ENCODE measurements around the gene NFIC. TPM values are rescaled to one million over a fixed set of nuclear protein-coding genes. Genes with fewer than 3 reads are reported as not detected.

The NFIC gene
- total RNA-seq, 2 donors from 2014 or later: 144 to 173 TPM

DNA sequence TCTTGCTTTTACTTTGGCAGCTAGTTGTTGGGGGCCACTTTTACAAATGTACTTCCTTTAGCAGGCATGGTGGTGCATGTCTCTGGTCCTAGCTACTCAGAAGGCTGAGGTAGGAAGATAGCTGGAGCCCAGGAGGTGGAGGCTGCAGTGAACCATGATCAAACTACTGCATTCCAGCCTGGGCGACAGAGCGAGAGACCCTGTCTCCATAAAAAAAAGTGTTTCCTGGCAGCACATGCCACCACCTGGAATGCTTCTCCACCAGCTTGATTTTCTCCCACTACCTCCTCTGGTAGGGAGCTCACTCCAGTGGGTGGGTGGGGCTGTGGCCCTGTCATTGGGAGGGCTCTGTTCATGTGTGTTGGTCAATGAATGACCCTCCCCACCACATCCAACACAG, 152.3 kb downstream of the NFIC start:
- no peak for DNase-seq
- intact Hi-C loops (cut with DNase I): no loop called here
- no peak for ATAC-seq

Other genes with a start within 250 kb of the NFIC start
- 1 to 10 TPM; 4.3 to 6.1 TPM for gene GNA15, start 230.6 kb upstream of the NFIC start, total RNA-seq
- gene S1PR4, start 187.8 kb upstream of the NFIC start, total RNA-seq: 1 to 10 TPM; 1.5 to 1.6 TPM
- gene NCLN, start 180.7 kb upstream of the NFIC start, total RNA-seq: 10 to 100 TPM; 32.8 to 48.9 TPM
- gene CELF5, start 141.9 kb upstream of the NFIC start, total RNA-seq: under 1 TPM in 1 of 2 donors, not detected in 1; 0.16 TPM
- gene SMIM24, start 113.9 kb downstream of the NFIC start, total RNA-seq: not detected
- not detected for gene SMIM44, start 116.9 kb downstream of the NFIC start, total RNA-seq
- gene DOHH, start 134.1 kb downstream of the NFIC start, total RNA-seq: 10 to 100 TPM; 10.4 to 13.2 TPM
- gene FZR1, start 139.7 kb downstream of the NFIC start, total RNA-seq: 10 to 100 TPM; 19.5 to 22.6 TPM
- gene TEKTIP1, start 172.6 kb downstream of the NFIC start, total RNA-seq: under 1 TPM in 1 of 2 donors, not detected in 1; 0.52 TPM
- 10 to 100 TPM; 29.8 to 40.4 TPM for gene MFSD12, start 191.0 kb downstream of the NFIC start, total RNA-seq
- gene HMG20B, start 206.4 kb downstream of the NFIC start, total RNA-seq: 10 to 100 TPM; 34.8 to 42.0 TPM
- 1 to 10 TPM; 1.5 to 1.6 TPM for gene GIPC3, start 218.9 kb downstream of the NFIC start, total RNA-seq
- gene TBXA2R, start 240.3 kb downstream of the NFIC start, total RNA-seq: 1 to 10 TPM; 2.3 to 3.7 TPM

Measured in left cardiac atrium (tissue), 4 donors.